Ureter (tissue), 1 donor: ENCODE results near the gene PWWP3B. TPM values are rescaled to one million over a fixed set of nuclear protein-coding genes. Genes with fewer than 3 reads are reported as not detected.
"Not testable (repeated sequence)": the region's sequence is repeated elsewhere in the genome, so short reads cannot be mapped to it uniquely, and the experiment has no call there.

Experiments
- DNase-seq: peaks from one replicate; pipeline ENCODE4 v3.0.0-alpha.2; 2020; ENCODE audit warnings: low spot score
- total RNA-seq: library from RNA; stranded (reverse); gene quantifications from one replicate; pipeline ENCODE4 v1.2.4, GENCODE V29; 2023
- donor health status: DM: yes; HTN: yes; CAD: no.

The PWWP3B gene
- 0.52 TPM for total RNA-seq

- DNase-seq: no peak
Measured at GRCh38 chrX:106168107-106168506, at the start of gene PWWP3B. Gene PWWP3B, plus strand, starts transcription at chrX:106168305. Its CDS starts 37,128 bp downstream, at chrX:106205433.

GRCh38 chrX:106139048-106139447 lies 29.1 kb upstream of the PWWP3B start:
- DNase-seq: no peak

GRCh38 chrX:106144755-106145639 lies 23.1 kb upstream of the PWWP3B start:
- DNase-seq: no peak

- DNase-seq: no peak
Measured at GRCh38 chrX:106150701-106151100, 17.4 kb upstream of the PWWP3B start.

GRCh38 chrX:106159861-106160282 lies 8.2 kb upstream of the PWWP3B start:
- no peak for DNase-seq

GRCh38 chrX:106170318-106170717 lies 2.2 kb downstream of the PWWP3B start:
- no peak for DNase-seq

- DNase-seq: no peak
Measured at GRCh38 chrX:106171293-106171820, 3.3 kb downstream of the PWWP3B start.

GRCh38 chrX:106177106-106177981 lies 9.2 kb downstream of the PWWP3B start:
- DNase-seq: no peak

GRCh38 chrX:106177982-106178321 lies 9.8 kb downstream of the PWWP3B start:
- DNase-seq: no peak

- no peak for DNase-seq
Measured at GRCh38 chrX:106178826-106179225, 10.7 kb downstream of the PWWP3B start.

GRCh38 chrX:106183685-106184084 lies 15.6 kb downstream of the PWWP3B start:
- DNase-seq: not testable (repeated sequence)

GRCh38 chrX:106201502-106202178 lies 33.5 kb downstream of the PWWP3B start:
- no peak for DNase-seq

- DNase-seq: no peak
Measured at GRCh38 chrX:106203315-106203714, 35.2 kb downstream of the PWWP3B start.

- DNase-seq: no peak
Measured at GRCh38 chrX:106208154-106208553, 40.0 kb downstream of the PWWP3B start.

Other genes starting within 250 kb of the PWWP3B start
- gene SERPINA7, start 129.6 kb upstream of the PWWP3B start, total RNA-seq: not detected